H1 (cell line): ENCODE results near the gene UPK2.

Source experiments
- CHD1 ChIP-seq: IDR thresholded peaks from 2 replicates; pipeline ENCODE4 v1.6.1; 2012; ENCODE audit warnings: low read depth, low read length, improper control_type of control experiment
- SRF ChIP-seq: IDR thresholded peaks from 2 replicates; pipeline ENCODE4 v1.6.1; 2011; ENCODE audit warnings: mild to moderate bottlenecking, low read depth, low read length, moderate library complexity

DNA sequence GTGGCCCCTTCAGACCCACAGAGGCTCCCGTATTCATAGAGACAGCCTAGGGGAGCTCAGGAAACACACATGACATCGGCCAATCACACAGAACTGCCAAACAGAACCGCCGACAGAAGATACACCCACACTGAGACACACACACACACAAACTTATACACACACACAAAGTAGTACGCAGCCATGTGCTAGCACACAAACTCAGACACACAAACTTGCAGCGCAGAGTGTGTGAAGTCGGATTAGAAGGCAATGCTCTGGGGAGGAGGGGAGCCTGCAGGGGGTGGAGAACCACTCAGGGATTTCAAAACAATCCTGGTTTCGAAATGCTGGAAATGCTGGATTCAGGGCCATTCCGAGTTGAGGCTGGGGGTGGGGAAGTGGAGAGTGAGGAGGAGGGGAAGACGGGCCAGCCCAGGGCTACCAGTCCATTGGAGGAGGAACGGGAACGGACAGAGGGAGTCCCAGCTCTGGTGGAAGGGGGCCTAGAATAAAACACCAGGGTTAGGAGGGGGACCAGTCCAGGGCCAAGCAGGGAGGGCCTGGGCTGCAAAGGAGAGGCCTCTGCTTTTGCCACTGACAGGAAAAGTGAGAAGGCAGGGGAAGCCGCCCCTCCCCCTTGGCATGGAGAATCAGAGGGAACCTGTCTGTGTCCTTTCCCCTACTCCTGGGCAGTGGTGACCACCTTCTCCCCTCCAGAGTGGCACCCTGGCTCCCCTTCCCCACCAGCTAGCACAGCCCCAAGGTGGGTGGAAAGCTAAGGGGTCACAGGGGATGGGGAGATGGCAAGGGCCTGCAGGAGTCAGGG lies 34.8 kb upstream of the UPK2 start:
- no peak for TF ChIP-seq CHD1
- TF ChIP-seq SRF = no peak
